ENCODE results near the gene GNPDA1. TPM values are rescaled to one million over a fixed set of nuclear protein-coding genes. Genes with fewer than 3 reads are reported as not detected.

The GNPDA1 gene
- total RNA-seq: 33.2 TPM

DNA sequence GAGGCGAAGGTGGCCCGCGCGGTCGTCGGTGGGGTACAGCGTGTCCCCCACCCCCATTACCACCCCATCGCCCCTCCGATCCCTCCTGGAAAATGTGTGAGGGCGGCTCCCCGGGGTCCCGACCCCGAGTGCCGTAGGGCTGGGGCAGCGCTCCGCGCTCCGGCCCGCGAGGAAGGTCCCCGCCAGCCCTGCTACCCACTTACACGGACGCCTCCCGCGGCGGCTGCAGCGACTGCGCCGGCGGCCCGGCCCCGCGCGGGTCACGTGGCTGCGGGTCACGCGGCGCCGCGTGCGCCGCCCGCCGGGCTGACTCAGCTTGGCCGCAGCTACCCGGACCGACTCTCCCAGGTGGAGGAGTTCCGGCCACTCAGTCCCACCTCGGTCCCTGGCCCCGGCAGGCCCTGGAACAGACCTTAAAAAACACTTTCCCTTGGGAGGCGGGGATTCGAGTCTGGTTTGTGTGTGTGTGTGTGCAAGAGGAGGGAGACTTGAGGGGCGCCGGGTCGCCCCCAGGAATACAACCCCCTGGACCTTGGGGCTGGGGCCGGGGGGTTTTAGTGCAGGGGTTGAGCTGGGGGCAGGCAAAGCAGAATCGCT is at the start of gene GNPDA1:
Gene GNPDA1, minus strand, starts transcription at position 236 of the 597 bp plus-strand sequence. CDS start 992 bp downstream, outside the sequence.

DNA sequence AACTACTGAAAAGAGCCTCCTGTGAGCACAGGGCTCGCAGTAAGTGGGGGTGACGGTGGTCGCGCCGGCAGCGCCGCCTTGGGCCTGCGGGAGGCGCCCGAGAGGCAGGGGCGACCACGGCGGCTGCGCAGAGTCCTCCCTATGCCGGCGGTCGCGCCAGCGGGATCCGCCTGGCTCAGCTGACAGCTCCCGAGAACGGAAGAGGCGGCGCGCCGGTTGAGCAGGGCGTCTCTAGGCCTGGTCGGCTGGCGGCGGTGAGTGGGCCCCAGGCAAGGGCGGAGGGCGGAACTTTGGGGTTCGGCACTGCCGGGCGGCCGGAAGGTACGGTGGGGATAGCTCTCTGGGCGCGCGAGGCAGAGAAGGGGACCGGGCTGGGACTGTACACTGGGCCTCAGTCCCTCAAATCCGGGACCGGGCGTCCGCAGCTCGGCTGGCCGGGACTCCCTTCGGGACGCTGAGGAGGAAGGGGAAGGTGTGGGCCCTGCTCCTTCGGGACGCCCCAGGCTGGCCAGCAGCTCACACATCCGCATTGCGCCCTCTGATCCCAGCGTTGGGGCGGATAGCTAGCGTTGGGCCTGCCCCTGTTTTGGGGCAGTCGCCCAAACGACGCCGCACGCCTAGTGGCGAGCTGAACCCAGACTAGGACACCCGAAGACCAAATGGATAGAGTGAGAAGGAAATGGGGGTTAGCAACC is 43.8 kb downstream of the GNPDA1 start, which contains the start of gene RNF14:
Gene RNF14, plus strand, starts transcription at position 192 of the 695 bp plus-strand sequence. CDS start 4,484 bp downstream, outside the sequence.

GRCh38 chr5:141958113-141958512 is 54.7 kb downstream of the GNPDA1 start, which contains the start of gene PCDH12:
PCDH12 (minus strand) TSS chr5:141958202; CDS start chr5:141957851, 351 bp downstream.

Other genes starting within 250 kb of the GNPDA1 start
- 55.4 TPM for gene PCDH1, start 134.6 kb downstream of the GNPDA1 start, total RNA-seq
- gene DELE1, start 89.2 kb downstream of the GNPDA1 start, total RNA-seq: 85.4 TPM
- gene PCDH12, start 54.8 kb downstream of the GNPDA1 start, total RNA-seq: 2.5 TPM
- gene RNF14, start 43.9 kb downstream of the GNPDA1 start, total RNA-seq: 56.0 TPM
- gene NDFIP1, start 95.8 kb upstream of the GNPDA1 start, total RNA-seq: 230 TPM

All from parietal lobe (tissue), 1 donor.